Measurements from ENCODE around the gene ZNF786. TPM values are rescaled to one million over a fixed set of nuclear protein-coding genes. Genes with fewer than 3 reads are reported as not detected.

Gene ZNF786
- total and polyA plus RNA-seq, 9 of the 15 experiments (the other 6 are each of a cell fraction or from before 2014, with no cell fraction given): 0.31 to 5.4 (median 3.0) TPM

GRCh38 chr7:149125863-149126661 is 35.5 kb upstream of the ZNF786 start, which contains the start of gene ZNF425 (continued):
- peak; percentile 50; the same call in 1 of the 2 replicates for TF ChIP-seq STAT6 (CRISPR knock-in tag; IDR thresholded peaks at IDR 0.05)
- 0 out of 2 replicates have a peak, but pooled peaks have one; percentile 98 for TF ChIP-seq RBM34 (IDR thresholded peaks at IDR 0.05; ENCODE audit: borderline replicate concordance, insufficient read depth, low read length)
- TF ChIP-seq TFAM (CRISPR knock-in tag; conservative IDR thresholded peaks at IDR 0.05): no peak
- 0 out of 2 replicates have a peak, but pooled peaks have one; percentile 59 for TF ChIP-seq PURB (CRISPR knock-in tag; IDR thresholded peaks at IDR 0.05; ENCODE audit: low read depth)
- peak; percentile 89; the same call in 1 of the 2 replicates for TF ChIP-seq HMG20B (CRISPR knock-in tag; IDR thresholded peaks at IDR 0.05)
- TF ChIP-seq CHD2 (IDR thresholded peaks at IDR 0.05; ENCODE audit: low read depth, low read length): no peak
- peak; percentile 99 for TF ChIP-seq RB1 (IDR thresholded peaks at IDR 0.05; ENCODE audit: low read depth)
- TF ChIP-seq BACH1 (tag; IDR thresholded peaks at IDR 0.05): no peak; the same call in 1 of the 2 replicates
- TF ChIP-seq NR2C1 (IDR thresholded peaks at IDR 0.05): no peak
- TF ChIP-seq NR2C1 (tag; IDR thresholded peaks at IDR 0.05): 0 out of 2 replicates have a peak, but pooled peaks have one; percentile 58
- peak; percentile 86; the same call in 1 of the 2 replicates for TF ChIP-seq ZBTB17 (CRISPR knock-in tag; IDR thresholded peaks at IDR 0.05)
- peak; percentile 66 for TF ChIP-seq CEBPG (CRISPR knock-in tag; IDR thresholded peaks at IDR 0.05)
- no peak for TF ChIP-seq CEBPG (tag; conservative IDR thresholded peaks at IDR 0.05 in 1 of 2, IDR thresholded peaks at IDR 0.05 in 1 of 2)
- peak; percentile 79; the same call in 1 of the 2 replicates for TF ChIP-seq SREBF1 (IDR thresholded peaks at IDR 0.05; ENCODE audit: borderline replicate concordance, low read depth, low read length)
- TF ChIP-seq PHTF2 (CRISPR knock-in tag; IDR thresholded peaks at IDR 0.05): peak; percentile 81
- TF ChIP-seq POLR3A (IDR thresholded peaks at IDR 0.05; ENCODE audit: borderline replicate concordance, extremely low read depth, insufficient read depth, insufficient read length): no peak
- TF ChIP-seq, protein P1, sequence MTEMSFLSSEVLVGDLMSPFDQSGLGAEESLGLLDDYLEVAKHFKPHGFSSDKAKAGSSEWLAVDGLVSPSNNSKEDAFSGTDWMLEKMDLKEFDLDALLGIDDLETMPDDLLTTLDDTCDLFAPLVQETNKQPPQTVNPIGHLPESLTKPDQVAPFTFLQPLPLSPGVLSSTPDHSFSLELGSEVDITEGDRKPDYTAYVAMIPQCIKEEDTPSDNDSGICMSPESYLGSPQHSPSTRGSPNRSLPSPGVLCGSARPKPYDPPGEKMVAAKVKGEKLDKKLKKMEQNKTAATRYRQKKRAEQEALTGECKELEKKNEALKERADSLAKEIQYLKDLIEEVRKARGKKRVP (CRISPR knock-in tag; IDR thresholded peaks at IDR 0.05): peak; percentile 55; the same call in 1 of the 2 replicates
- TF ChIP-seq, protein P2, sequence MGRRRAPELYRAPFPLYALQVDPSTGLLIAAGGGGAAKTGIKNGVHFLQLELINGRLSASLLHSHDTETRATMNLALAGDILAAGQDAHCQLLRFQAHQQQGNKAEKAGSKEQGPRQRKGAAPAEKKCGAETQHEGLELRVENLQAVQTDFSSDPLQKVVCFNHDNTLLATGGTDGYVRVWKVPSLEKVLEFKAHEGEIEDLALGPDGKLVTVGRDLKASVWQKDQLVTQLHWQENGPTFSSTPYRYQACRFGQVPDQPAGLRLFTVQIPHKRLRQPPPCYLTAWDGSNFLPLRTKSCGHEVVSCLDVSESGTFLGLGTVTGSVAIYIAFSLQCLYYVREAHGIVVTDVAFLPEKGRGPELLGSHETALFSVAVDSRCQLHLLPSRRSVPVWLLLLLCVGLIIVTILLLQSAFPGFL (CRISPR knock-in tag; IDR thresholded peaks at IDR 0.05): no peak
- peak; percentile 10; the same call in 1 of the 2 replicates for TF ChIP-seq PHB2 (IDR thresholded peaks at IDR 0.05; ENCODE audit: low read depth)
- no peak; the same call in 1 of the 2 replicates for TF ChIP-seq ZNF707 (CRISPR knock-in tag; conservative IDR thresholded peaks at IDR 0.05)
- no peak for TF ChIP-seq LEF1 (IDR thresholded peaks at IDR 0.05)
- peak in 1 of 2 experiments; percentile 69; a peak in 2 of 4 replicates for TF ChIP-seq RCOR1 (IDR thresholded peaks at IDR 0.05; ENCODE audit: borderline replicate concordance in 1 of 2, low read depth in 2 of 2, low read length in 2 of 2)
- TF ChIP-seq HEY1 (CRISPR knock-in tag; IDR thresholded peaks at IDR 0.05; ENCODE audit: borderline replicate concordance): peak; percentile 74; the same call in 1 of the 2 replicates
